ENCODE measurements around the gene FGD4. TPM values are rescaled to one million over a fixed set of nuclear protein-coding genes. Genes with fewer than 3 reads are reported as not detected.

The FGD4 gene
- total and polyA plus RNA-seq, 9 of the 15 experiments (the other 6 are each of a cell fraction or from before 2014, with no cell fraction given), result 0.05 to 0.51 (median 0.27) TPM

- H3K9me1 ChIP-seq (ENCODE audit: control insufficient read depth, insufficient read depth, low read length), result no peaks in the 10 kb centered on the region
- intact Hi-C loops (cut with micrococcal nuclease), result loop anchor here (5.0 to 10.0 kb wide), 3 partner anchors 90 to 1567 kb away; partner anchors contain the start of gene ALG10
- FAIRE-seq (no peak), ATAC-seq (no peak), DNase-seq (ENCODE audit: extremely low read depth in 1 of 4, low spot score in 3 of 4) (no peak)
- no peak overlapping the region for H3K4me2 ChIP-seq (ENCODE audit: insufficient read depth, low read length)
- no TSS peak for BruUV-seq (replicated peaks)
- ChIA-PET POLR2A (interaction anchor here (0.5 kb wide), 1 partner anchor 46 kb away, joined by 3 read pairs; no protein-coding TSS in a partner anchor), CTCF (ENCODE audit: low intra/inter-chr PET ratio) (interaction anchor here (0.5 to 0.6 kb wide), 2 partner anchors 209 to 1565 kb away, joined by 3 to 4 read pairs; partner anchors contain the start of gene ALG10)
- no peaks in the 10 kb centered on the region for H4K20me1 ChIP-seq (replicated peaks; ENCODE audit: control insufficient read depth, insufficient read depth, low read length)
- no peak overlapping the region for H2AFZ ChIP-seq (ENCODE audit: low read depth, low read length)
- no peak overlapping the region for H3K9ac ChIP-seq (ENCODE audit: insufficient read depth in 1 of 2, low read depth in 2 of 2, low read length in 2 of 2)
- no peak overlapping the region for H3K4me3 ChIP-seq
- in situ Hi-C loops (cut with MboI), result loop anchor here (5.0 to 10.0 kb wide), 2 partner anchors 210 to 1567 kb away; partner anchors contain the start of gene ALG10
- TF ChIP-seq ZNF586 (CRISPR knock-in tag; conservative IDR thresholded peaks at IDR 0.05) (no peak), ZNF175 (CRISPR knock-in tag; IDR thresholded peaks at IDR 0.05; ENCODE audit: low read depth) (no peak)
- H3K4me1 ChIP-seq (replicated peaks in 1 of 2; ENCODE audit: control insufficient read depth in 2 of 2, insufficient read depth in 2 of 2, low read length in 2 of 2), result no peaks in the 10 kb centered on the region
- no peaks in the 10 kb centered on the region for H3K9me3 ChIP-seq (replicated peaks; ENCODE audit: control insufficient read depth, insufficient read depth, low read depth, low read length)
- H3K36me3 ChIP-seq (ENCODE audit: control insufficient read depth, insufficient read depth, low read length), result no peaks in the 10 kb centered on the region
- H3K27me3 ChIP-seq (ENCODE audit: control insufficient read depth in 2 of 2, insufficient read depth in 2 of 2, low read length in 2 of 2), result peaks cover 4 to 5% of the 10 kb centered on the region in 2 experiments; a peak in 1 of 5 replicates
- 0% methylated on average over 1 of the region's 1 CpG for WGBS (ENCODE audit: insufficient coverage, low coverage, missing lambda C conversion rate)
- no peak overlapping the region for H3K27ac ChIP-seq (ENCODE audit: extremely low read depth, low read depth, low read length)
- H3K79me2 ChIP-seq (ENCODE audit: control insufficient read depth, insufficient read depth, low read length), result no peaks in the 10 kb centered on the region
Observed at GRCh38 chr12:32457251-32458025, 58.1 kb downstream of the FGD4 start.

- Histone ChIP-seq H4K20me1 (replicated peaks; ENCODE audit: control insufficient read depth, insufficient read depth, low read length) (no peaks in the 10 kb centered on the region), H3K36me3 (ENCODE audit: control insufficient read depth, insufficient read depth, low read length) (no peaks in the 10 kb centered on the region), H3K4me1 (replicated peaks in 1 of 2; ENCODE audit: control insufficient read depth in 2 of 2, insufficient read depth in 2 of 2, low read length in 2 of 2) (no peaks in the 10 kb centered on the region), H3K9me3 (replicated peaks; ENCODE audit: control insufficient read depth, insufficient read depth, low read depth, low read length) (no peaks in the 10 kb centered on the region), H3K9me1 (ENCODE audit: control insufficient read depth, insufficient read depth, low read length) (no peaks in the 10 kb centered on the region), H3K9ac (ENCODE audit: insufficient read depth in 1 of 2, low read depth in 2 of 2, low read length in 2 of 2) (no peak overlapping the region), H2AFZ (ENCODE audit: low read depth, low read length) (no peak overlapping the region), H3K79me2 (ENCODE audit: control insufficient read depth, insufficient read depth, low read length) (no peaks in the 10 kb centered on the region), H3K4me2 (ENCODE audit: insufficient read depth, low read length) (no peak overlapping the region), H3K27me3 (ENCODE audit: control insufficient read depth in 2 of 2, insufficient read depth in 2 of 2, low read length in 2 of 2) (peaks cover 8 to 12% of the 10 kb centered on the region in 2 experiments; a peak in 3 of 5 replicates), H3K4me3 (no peak overlapping the region), H3K27ac (ENCODE audit: extremely low read depth, low read depth, low read length) (no peak overlapping the region)
- no peak for ATAC-seq
- no peak for DNase-seq (ENCODE audit: extremely low read depth in 1 of 4, low spot score in 3 of 4)
- ChIA-PET POLR2A (interaction anchor here (0.6 kb wide), 1 partner anchor 1604 kb away, joined by 3 read pairs; no protein-coding TSS in a partner anchor), CTCF (ENCODE audit: low intra/inter-chr PET ratio) (no interaction called here)
- 50% methylated on average over 1 of the region's 1 CpG for WGBS (ENCODE audit: insufficient coverage, low coverage, missing lambda C conversion rate)
- intact Hi-C loops (cut with micrococcal nuclease) (no loop called here), in situ Hi-C loops (cut with MboI) (no loop called here)
- TF ChIP-seq TRIM24 (IDR thresholded peaks at IDR 0.05) (no peak), RBM25 (IDR thresholded peaks at IDR 0.05; ENCODE audit: low read depth, low read length, severe bottlenecking) (peak; percentile 53)
- no TSS peak for BruUV-seq (replicated peaks)
- no peak for FAIRE-seq
Observed at GRCh38 chr12:32460638-32461037, 61.3 kb downstream of the FGD4 start.

Data from K562 (cell line).